Hematopoietic multipotent progenitor cell treated with erythropoietin and hydrocortisone succinate and interleukin-3 and kit ligand, for 6 days (in vitro differentiated cells): Measurements from ENCODE around the gene MTHFS.
"Not testable (repeated sequence)": the region's sequence is repeated elsewhere in the genome, so short reads cannot be mapped to it uniquely, and the experiment has no call there.

Experiments used
- DNase-seq: peaks from one replicate; pipeline ENCODE4 v3.0.0-alpha.2; 2015

The MTHFS gene

DNA sequence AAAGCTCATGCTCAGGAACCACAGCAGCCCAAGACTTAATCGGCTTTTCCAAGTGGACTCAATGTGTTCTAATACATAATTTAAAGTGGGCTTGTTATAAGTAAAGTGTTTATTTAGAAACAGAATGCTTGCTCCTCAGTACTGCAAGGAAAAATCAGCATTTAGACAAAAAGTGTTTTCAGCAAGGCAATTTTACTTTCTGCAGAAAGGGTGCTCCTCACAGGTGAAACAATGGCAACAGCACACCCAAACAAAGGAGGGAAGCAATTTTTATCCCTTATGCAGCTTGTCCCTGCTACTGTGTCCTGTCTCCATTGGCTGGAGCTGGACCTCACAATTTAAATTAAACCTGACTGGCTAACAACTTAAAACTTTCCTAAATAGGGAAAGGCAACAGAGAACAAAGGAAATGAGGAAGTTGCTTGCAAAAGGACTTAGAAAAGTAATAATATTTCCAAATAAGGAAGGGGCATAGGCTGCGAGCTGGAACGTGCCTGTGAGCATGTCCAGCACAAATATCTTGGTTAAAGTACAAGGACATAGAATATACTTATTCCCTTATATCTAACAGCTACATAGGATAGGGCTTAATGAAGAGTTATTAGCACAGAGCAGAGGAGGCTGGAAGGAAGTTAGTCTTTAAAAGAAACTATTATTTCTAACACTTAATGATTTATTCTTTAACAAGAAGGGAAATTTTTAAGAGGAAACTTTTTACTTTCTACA is 19.1 kb upstream of the MTHFS start:
- not testable (repeated sequence) for DNase-seq

DNA sequence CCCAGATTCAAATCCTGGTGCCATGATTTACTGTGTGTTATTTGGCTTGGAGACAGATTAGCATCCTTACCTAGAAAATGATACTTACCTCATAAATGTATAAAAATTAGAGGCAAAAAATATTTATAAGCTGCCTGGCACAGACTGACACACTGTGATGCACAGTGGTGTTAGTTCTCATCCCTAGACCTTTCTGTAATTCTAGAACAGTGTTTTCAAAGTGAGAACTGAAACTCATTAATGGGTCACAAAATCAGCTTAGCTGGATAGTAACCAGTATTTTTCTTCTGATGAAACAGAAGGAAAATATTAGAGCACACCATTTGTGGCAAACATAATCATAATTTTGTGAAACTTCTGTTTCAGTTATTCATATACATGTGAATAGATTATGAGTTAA is 17.9 kb upstream of the MTHFS start:
- DNase-seq = no peak

DNA sequence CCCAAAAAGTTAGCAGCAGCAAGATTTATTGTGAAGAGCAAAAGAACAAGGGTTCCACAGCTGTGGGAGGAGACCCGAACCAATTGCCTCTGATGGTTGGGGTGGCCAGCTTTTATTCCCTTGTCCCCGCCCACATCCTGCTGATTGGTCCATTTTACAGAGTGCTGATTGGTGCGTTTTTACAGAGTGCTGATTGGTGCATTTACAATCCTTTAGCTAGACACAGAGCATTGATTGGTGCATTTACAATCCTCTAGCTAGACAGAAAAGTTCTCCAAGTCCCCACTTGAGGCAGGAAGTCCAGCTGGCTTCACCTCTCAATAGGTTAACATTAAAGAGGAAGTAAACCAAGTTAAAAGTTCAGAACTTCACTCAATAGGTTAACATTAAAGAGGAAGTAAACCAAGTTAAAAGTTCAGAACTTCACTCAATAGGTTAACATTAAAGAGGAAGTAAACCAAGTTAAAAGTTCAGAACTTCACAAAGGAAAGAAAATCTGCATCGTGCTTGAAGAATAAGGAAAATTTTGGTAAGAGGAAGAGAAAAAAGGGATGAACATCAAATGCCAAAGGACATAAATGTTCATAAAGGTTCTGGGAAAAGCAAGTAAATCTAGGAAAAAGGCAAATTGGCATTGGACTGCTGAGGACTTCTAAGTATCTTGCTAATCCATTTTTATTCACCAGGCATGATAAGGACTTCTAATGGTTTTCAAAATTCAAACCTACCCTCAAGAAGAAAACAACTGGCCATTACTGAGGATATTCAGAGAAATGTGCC is 12.9 kb upstream of the MTHFS start:
- not testable (repeated sequence) for DNase-seq

DNA sequence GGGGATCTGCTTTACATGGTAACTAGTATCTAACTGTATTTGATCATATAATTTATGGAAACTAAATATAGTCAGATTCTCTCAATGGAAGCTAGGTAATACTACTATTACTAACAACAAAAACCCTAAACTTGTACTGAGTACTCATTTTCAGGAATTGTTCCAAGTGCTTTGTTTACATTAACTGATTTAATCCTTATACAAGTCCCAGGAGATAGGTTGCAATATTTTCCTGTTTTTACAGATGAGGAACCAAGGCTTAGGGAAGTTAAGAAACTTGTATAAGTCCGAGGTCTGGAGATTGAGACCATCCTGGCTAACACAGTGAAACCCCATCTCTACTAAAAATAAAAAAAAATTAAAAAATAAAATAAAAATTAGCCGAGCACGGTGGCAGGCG is 7.5 kb upstream of the MTHFS start:
- no peak for DNase-seq

DNA sequence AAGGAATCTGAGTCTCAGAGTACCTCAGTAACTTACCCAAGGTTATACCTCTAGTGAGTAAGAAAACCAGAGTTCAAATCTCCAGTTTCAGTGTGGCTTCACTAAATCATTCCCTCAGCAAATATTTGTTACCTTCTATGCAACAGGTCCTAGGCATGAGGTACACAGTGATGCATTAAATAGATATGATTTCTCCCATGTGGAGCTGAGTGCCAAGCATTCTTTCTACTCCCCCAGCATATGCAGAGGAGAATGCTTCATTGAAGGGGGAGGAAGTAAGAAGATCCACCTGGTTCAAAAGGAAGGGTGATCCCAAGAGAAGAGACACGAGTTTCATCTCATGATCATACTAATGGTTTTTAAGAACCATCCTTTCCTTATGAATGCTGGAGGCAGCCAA is 6.8 kb upstream of the MTHFS start:
- no peak for DNase-seq

DNA sequence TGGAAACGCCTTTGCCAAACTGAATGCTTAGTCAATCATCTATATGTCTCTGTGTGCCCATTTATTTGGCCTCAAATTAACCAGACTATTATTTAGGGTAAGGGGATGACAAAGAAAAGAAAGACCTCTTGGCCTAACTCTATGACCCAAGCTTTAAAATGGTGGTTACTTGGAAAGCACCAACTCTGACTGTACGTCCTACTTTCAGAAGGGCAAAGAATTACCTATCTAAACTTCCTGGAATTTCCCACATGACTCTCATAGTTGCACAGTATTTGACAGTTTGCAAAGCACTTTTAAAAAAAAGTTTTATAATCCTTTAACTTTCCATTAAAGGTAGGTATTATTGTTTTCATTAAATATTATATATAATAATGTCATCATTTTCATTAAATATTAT is 6.3 kb upstream of the MTHFS start:
- DNase-seq = no peak

DNA sequence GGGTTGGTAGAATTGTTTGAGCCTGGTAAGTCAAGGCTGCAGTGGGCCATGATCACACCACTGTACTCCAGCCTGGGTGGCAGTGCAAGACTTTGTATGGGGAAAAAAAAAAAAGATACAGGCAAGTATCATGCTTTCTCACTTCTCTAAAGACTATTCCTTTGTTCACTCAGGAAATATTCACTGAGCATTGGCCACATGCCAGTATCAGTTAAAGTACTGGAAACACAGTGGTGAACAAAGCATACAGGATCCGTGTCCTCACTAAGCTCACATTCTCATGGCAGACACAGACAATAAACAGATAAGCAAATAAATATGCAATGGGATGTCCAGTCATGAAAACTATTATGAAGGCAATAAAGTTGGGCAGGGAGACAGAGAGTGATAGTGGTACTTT is 5.1 kb upstream of the MTHFS start:
- DNase-seq = peak; percentile 24

DNA sequence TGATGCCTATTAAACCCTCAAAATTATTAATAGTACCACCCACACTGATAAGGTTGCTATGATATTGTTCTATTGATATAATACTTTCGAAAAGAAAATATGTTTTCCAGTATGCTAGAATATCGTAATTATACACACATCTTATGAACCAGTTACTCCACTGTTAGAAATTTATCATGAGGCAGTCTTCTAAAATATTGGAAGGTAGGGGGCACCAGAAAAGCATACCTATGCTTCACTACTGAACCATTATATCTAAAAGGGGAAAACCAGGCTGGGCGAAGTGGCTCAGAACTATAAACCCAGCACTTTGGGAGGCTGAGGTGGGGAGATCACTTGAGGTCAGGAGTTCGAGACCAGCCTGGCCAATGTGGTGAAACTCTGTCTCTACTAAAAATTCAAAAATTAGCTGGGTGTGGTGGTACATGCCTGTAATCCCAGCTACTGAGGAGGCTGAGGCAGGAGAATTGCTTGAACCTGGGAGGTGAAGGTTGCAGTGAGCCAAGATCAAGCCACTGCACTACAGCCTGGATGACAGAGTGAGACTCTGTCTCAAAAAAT is 4.1 kb upstream of the MTHFS start:
- not testable (repeated sequence) for DNase-seq

DNA sequence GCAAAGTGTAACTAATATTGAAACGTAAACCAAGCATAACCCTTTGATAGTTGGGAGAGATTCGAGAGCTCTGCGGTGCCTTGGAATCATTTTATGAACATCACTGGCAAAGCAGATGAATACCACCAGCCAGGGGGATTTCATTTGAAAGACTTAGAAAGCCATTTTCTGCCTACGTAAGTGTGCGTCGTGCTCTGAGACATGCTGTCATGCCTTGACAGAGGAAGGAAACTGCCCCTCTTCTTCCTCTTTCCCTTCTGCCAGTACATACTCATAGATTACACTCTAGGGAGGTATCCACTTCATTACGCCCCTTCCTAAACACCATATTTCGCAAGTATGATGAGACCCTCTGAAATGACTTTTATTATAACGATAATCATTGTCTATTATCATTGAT is 3.3 kb upstream of the MTHFS start:
- no peak for DNase-seq

DNA sequence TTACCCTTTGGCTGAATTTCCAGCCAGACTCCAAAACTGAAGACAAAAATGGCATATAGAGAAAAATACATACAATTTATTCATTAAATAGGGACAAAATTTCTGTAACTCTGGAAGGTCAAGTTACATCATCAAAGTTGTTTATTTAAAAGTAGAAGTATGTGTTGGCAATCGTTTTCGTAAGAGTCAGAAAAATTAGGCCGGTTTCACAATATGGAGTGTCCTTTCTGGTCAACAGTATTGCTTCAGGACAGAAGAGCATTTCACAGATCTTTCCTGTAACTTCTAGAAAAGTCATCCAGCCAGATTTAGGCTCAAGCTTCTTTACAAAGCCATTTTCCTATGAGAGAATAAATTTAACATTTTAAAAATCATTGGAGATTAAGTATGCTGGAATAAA is 2.0 kb upstream of the MTHFS start:
- DNase-seq = peak; percentile 32

DNA sequence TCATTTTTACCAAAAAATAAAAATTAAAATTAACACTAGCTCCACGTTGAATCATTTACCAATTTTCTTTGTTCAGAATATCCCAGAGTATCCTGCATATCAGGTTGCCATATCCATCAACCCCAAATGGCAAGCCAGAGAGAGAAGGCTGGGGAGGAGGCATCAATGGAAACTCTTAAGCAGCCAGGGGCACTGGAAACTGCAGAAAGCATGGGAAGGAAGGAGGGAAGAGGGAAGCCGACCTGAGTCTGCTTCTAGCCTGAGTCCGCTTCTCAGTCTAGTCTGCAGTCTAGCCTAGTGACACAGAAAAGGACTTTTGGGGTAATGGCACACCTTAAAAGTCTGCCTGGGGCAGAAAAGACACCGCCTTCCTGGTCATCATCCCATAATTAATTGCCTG is 1.6 kb upstream of the MTHFS start:
- DNase-seq = no peak

DNA sequence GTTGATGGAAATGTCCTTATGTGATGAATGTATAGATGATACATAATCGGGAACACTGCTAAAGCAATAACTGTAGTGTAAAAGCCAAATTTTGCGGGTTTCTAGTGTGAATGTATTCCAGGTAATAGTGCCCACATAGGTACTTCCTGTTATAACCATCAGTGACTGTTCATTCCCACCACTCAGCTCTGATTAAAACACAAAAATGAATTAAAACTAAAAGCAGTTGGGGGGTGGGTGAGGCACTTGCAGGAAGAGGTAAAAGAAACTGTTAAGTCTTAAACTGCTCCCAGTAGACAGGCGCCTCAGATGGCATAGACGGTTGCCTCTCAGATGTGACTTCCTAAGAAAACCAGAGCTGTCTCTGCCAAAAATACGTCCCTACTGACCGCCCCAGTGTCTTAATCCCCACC is 893 bp upstream of the MTHFS start:
- DNase-seq = peak; percentile 27

DNA sequence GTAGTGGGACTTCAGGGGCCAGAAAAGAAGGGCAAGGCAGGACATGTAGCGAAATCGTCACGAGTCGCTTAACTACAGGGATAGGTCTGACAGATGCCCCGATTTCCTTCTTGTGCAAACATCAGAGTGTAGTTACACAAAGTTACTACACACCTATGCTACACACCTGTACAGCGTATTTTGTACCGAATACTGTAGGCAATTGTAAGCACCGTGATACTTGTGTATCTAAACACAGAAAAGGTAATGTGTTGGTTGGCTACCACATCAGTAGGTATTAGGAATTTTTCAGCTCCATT is 515 bp upstream of the MTHFS start:
- DNase-seq = no peak

DNA sequence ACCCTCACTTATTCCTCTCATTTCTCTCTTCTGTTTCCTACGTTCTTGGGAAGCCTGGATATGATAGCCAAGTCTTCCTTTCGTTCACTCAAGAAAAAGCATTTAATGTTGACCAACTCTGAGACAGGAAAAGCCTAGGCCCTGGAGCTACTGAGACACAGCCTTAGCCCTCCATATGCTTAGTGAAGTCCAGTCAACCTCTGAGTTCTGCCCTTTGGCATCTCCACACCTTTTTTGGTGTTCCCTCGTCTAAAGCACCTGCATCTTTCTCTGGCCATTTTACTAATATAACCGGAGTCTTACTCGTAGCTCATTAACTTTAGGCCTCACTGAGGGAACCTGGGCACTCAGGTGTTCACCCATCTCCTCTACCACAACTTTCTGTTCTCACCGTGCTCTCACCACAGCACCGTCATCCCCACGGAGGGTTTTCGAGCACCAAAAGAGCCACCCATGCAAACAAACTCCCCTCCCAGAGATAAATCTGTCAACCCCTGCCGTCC is 632 bp downstream of the MTHFS start:
- DNase-seq = no peak

DNA sequence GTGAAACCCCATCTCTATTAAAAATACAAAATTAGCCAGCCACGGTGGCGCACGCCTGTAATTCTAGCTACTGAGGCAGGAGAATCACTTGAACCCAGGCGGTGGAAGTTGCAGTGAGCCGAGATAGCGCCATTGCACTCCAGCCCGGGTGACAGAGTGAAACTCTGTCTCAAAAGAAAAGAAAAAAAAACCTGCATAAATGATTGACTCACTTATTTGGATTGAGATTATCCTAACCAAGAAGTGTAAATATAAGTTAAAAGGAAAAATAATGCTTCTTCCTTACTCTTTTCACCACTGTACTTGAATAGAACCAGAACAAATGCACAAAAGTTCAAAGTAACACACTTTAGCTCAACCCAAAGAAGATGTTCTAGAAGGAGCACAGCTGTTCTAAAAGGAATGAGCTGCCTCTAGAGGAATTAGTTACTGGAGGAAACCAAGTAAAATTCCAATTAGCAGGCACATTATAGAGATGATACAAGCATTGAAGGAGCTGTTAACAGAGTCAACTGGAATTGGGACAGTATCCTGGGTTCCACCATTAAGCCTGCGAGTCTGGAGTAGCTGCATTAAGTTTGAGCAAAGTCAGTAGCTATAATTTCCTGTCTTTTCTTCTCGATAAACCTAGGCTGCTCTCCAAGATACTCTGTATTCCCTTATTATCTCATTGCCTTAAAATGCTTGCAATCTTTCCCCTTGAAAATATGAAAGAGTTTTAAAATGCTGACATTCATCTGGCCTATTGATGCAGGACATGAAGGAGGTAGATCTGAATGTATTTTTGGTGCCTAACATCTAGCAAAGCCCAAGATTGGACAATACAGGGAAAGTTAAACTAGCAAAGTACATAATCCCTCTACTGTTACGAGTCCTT is 9.5 kb downstream of the MTHFS start:
- no peak for DNase-seq

DNA sequence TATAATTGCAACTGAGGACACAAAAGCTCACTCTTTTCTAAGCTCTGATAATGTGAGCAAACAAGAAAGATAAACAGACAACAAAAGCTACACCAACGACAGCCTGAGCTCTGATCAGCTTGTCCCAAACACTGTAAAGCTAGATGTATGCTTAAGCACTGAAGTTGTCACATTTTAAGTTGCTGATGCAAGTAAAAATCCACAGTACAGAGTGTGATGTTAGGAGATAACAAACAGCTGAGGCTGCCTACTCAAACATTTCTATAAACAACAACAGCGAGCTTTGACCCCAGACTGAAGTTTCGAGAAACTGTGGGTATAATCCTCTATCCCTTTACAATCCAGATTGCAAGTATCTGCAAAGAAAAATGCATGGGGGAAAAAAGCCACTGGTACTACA is 10.7 kb downstream of the MTHFS start:
- no peak for DNase-seq

DNA sequence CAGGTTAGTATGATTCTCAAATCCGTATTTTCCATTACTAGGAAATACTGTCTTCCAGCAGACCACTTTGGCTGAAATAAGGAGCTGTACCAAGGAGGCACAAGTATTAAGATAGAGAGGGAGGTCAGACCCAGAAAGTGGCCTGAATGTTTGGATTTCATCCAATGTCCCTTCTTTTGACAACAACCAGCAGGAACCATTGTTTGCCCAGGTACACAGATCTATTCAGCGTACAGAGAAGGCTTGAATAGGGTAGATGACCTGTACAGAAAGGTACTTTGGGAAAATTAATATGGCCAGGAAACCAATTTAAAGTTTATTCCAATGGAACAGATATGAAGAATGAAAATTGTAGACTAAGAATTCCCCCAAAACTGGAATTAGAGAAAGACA is 12.6 kb downstream of the MTHFS start:
- no peak for DNase-seq

DNA sequence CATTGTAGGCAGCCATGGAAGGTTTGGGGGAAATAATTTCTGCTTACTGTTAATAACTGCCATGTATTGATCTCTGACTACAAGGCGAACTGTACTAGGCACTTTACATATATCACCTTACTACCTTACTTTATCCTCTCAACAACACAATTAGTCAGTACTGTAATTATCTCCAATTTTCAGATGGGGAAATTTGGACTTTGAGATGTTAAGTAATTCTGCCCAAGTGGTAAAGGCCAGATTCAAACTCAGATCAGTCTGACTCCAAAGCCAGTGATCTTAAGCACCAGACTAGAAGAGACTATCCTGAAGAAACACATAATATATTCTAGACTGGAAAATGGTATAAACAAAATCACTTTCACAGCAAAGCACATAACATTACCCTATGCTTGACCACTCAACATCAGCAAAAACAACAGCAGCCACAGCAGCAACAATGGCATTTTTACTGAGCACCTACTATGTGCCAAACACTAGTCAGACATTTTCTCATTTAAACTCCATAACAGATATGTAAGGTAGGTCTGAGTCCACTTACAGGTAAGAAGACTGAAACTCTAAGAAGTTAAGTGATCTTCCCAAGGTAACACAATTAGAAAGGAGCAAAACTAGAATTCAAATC is 13.1 kb downstream of the MTHFS start:
- DNase-seq = no peak

DNA sequence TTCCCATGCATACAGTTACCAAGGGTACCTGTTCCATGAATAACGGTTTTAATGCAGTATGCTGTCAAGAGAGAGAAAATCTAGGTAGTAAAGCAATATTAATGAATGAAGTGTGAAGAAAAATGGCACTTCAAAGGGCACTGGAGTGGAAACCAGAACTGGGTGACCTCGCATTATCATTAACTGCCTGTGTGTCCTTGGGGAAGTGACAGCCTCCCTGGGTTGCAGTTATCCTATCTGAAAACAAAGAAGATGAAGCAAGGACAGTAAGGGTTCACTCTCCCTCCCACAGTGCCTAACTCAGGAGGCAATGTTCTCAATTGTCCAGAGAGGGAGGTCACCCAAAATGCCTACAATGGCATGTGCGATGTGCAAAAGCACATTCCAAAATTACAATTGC is 15.1 kb downstream of the MTHFS start:
- no peak for DNase-seq

DNA sequence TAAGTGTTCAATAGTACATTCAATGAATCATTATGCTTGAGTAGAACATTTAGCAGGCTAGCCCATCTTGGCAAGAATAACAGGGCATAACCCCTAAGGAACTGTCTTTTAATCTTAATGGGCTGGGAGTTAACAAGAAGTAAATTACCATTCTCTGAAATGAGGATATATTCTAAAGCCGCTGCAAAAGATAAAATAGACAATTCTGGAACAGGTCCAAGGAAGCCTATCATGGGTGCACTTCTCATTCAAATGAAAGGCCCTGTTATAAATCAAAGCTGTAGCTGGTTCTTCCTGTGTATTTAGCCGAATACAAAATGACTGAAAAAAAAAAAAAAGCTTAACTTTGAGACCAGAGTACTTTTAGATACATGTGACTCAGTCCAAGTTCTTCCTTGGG is 15.6 kb downstream of the MTHFS start:
- peak; percentile 88 for DNase-seq

DNA sequence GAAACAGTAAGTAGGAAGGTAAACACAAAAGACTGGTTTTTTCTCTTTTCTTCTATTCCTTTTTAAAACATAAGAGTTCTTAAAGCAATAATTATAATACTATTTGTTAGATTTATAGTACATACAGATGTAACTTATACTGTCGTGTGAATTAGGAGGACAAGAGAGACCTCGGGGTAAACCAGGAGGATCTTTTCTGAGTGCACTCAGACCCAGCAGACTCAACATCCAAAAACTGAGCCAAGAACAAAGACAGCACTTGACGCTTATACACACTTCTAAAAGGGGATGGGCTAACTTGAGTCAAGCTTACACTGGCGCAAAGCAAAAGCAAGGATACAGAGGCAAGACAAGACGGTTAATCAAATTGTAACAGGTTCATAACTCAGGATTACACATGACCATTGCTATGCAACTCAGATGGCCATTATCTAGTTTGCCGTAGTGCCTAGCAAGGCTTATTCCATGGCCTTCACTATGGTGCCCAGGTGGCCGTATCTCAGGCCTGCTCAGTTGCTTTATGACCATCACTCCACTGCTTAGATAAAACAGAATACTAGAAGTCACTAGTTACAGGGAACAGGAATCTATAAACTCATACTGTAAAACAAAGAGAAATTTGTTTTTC is 18.6 kb downstream of the MTHFS start:
- no peak for DNase-seq

DNA sequence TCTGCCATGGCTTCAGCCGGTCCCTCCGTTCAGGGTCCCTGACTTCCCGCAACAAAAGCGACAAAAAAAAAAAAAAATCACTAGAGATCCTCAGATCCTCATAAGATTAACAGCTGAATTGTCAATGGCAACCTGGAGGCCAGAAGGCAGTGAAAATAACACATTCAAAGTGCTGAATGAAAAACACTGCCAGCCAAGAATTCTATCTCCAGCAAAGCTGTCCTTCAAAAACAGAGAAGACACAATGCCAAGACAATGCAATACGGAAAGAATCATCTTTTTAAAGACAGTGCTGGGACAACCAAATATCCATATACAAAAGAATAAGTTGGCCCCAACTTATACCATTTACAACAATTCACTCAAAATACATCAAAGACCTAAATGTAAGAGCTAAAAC is 21.6 kb downstream of the MTHFS start:
- DNase-seq = no peak
